Vagina (tissue), 2 donors: ENCODE data around the gene DNAH10. TPM values are rescaled to one million over a fixed set of nuclear protein-coding genes. Genes with fewer than 3 reads are reported as not detected.

Experiments
- DNase-seq, 2 donors: peaks; one replicate each; pipeline ENCODE4 v3.0.0-alpha.2; 2017; ENCODE audit errors: extremely low spot score in 2 of 2
- H3K27ac ChIP-seq: fragments of 200-600 bp; sonication (generic); one replicate; pipeline ENCODE4 v1.5.1; 2019
- H3K27me3 ChIP-seq: fragments of 200-600 bp; sonication (generic); one replicate; pipeline ENCODE4 v1.5.1; 2019
- H3K36me3 ChIP-seq, 2 donors: fragments of 200-600 bp; sonication (generic); one replicate each; pipeline ENCODE4 v1.5.1; 2017 to 2019
- H3K4me1 ChIP-seq: fragments of 200-600 bp; sonication (generic); one replicate; pipeline ENCODE4 v1.5.1; 2019
- H3K4me3 ChIP-seq, 2 donors: fragments of 200-600 bp; sonication (generic); 1 replicate in 1 of 2; 2 replicates in 1 of 2; pipeline ENCODE4 v1.5.1; 2016 to 2019
- H3K9me3 ChIP-seq: fragments of 200-600 bp; sonication (generic); one replicate; pipeline ENCODE4 v1.5.1; 2019
- POLR2A ChIP-seq, 2 donors: fragments of 450-650 bp; IDR thresholded peaks; one replicate each; pipeline ENCODE4 v1.6.1; 2017; ENCODE audit warnings: antibody characterized with exemption in 2 of 2, mild to moderate bottlenecking in 2 of 2, moderate library complexity in 2 of 2
- POLR2AphosphoS5 ChIP-seq, 2 donors: sonication (generic); formaldehyde crosslinking; IDR thresholded peaks; one replicate each; pipeline ENCODE4 v1.9.0; 2017; ENCODE audit warnings: antibody characterized with exemption in 2 of 2, mild to moderate bottlenecking in 2 of 2, low read depth in 1 of 2; ENCODE audit not compliant: insufficient read depth in 1 of 2
- intact Hi-C: fragments of 100-400 bp; cut with DNase I; formaldehyde crosslinking; loops from one replicate; pipeline ENCODE4 v1.15.1; 2023
- total RNA-seq: library from RNA; depleted of rRNA; stranded (reverse); fragments of >200 nt; gene quantifications from one replicate; pipeline ENCODE4 v1.2.3, GENCODE V29; 2016
- TF ChIP-seq, protein P1 (sequence below), 3 experiments: fragments of 450-650 bp in 2 of 3; fragments of 200-600 bp in 1 of 3; sonication (generic) in 1 of 3; IDR thresholded peaks; one replicate each; pipeline ENCODE4 v1.5.1; 2017 to 2019; ENCODE audit warnings: antibody characterized with exemption in 3 of 3, mild to moderate bottlenecking in 2 of 3, moderate library complexity in 2 of 3

The DNAH10 gene
- total RNA-seq, 1 donor from 2014 or later, result not detected

DNA sequence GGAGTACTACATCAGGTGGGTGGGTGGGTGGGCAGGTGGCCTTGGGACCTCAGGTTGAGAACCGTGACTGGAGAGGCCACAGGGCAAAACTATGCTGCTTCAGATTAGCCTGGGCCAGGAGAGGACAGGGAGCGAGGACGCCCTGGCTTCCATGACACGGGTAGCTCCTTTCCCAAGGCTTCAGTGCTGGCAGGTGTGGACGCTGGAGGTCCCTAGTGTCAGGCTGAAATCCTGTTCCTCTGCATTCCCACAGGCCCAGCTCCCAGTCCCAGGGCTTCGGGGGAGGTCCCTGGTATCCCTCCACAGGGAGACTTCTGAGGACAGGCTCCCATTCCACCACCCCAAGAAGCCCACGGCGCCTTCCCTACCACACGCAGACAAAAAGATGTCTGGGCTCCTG, 178.9 kb downstream of the DNAH10 start:
- TF ChIP-seq POLR2A (IDR thresholded peaks at IDR 0.05) (no peak), POLR2AphosphoS5 (IDR thresholded peaks at IDR 0.05; ENCODE audit: insufficient read depth in 1 of 2, low read depth in 1 of 2) (no peak)
- TF ChIP-seq, protein P1, sequence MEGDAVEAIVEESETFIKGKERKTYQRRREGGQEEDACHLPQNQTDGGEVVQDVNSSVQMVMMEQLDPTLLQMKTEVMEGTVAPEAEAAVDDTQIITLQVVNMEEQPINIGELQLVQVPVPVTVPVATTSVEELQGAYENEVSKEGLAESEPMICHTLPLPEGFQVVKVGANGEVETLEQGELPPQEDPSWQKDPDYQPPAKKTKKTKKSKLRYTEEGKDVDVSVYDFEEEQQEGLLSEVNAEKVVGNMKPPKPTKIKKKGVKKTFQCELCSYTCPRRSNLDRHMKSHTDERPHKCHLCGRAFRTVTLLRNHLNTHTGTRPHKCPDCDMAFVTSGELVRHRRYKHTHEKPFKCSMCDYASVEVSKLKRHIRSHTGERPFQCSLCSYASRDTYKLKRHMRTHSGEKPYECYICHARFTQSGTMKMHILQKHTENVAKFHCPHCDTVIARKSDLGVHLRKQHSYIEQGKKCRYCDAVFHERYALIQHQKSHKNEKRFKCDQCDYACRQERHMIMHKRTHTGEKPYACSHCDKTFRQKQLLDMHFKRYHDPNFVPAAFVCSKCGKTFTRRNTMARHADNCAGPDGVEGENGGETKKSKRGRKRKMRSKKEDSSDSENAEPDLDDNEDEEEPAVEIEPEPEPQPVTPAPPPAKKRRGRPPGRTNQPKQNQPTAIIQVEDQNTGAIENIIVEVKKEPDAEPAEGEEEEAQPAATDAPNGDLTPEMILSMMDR (IDR thresholded peaks at IDR 0.05), result no peak
- Histone ChIP-seq H3K27me3 (no peaks in the 10 kb centered on the region), H3K27ac (no peak overlapping the region), H3K36me3 (peaks cover 0 to 54% of the 10 kb centered on the region in 2 donors), H3K4me3 (no peak overlapping the region), H3K9me3 (no peaks in the 10 kb centered on the region), H3K4me1 (no peaks in the 10 kb centered on the region)
- DNase-seq, result no peak
- intact Hi-C loops, result no loop called here

- Histone ChIP-seq H3K27me3 (no peaks in the 10 kb centered on the region), H3K9me3 (no peaks in the 10 kb centered on the region), H3K4me3 (no peak overlapping the region), H3K4me1 (no peaks in the 10 kb centered on the region), H3K27ac (no peak overlapping the region), H3K36me3 (peaks cover 0 to 47% of the 10 kb centered on the region in 2 donors)
- intact Hi-C loops, result no loop called here
- no peak for DNase-seq
- TF ChIP-seq, protein P1 (IDR thresholded peaks at IDR 0.05), result no peak
- TF ChIP-seq POLR2A (IDR thresholded peaks at IDR 0.05), result no peak
- TF ChIP-seq POLR2AphosphoS5 (IDR thresholded peaks at IDR 0.05; ENCODE audit: insufficient read depth in 1 of 2, low read depth in 1 of 2), result no peak
Observed at GRCh38 chr12:123941624-123942237, 179.6 kb downstream of the DNAH10 start.

GRCh38 chr12:123942238-123942653, 180.1 kb downstream of the DNAH10 start:
- DNase-seq, result no peak
- TF ChIP-seq, protein P1 (IDR thresholded peaks at IDR 0.05), result no peak
- TF ChIP-seq POLR2A (IDR thresholded peaks at IDR 0.05) (no peak), POLR2AphosphoS5 (IDR thresholded peaks at IDR 0.05; ENCODE audit: insufficient read depth in 1 of 2, low read depth in 1 of 2) (no peak)
- Histone ChIP-seq H3K4me3 (no peak overlapping the region), H3K36me3 (peaks cover 0 to 42% of the 10 kb centered on the region in 2 donors), H3K27me3 (no peaks in the 10 kb centered on the region), H3K27ac (no peak overlapping the region), H3K4me1 (no peaks in the 10 kb centered on the region), H3K9me3 (no peaks in the 10 kb centered on the region)
- intact Hi-C loops, result no loop called here

- H3K9me3 ChIP-seq, result no peaks in the 10 kb centered on the region
- peaks cover 0 to 40% of the 10 kb centered on the region in 2 donors for H3K36me3 ChIP-seq
- H3K4me3 ChIP-seq, result no peak overlapping the region
- intact Hi-C loops, result no loop called here
- no peaks in the 10 kb centered on the region for H3K27me3 ChIP-seq
- no peaks in the 10 kb centered on the region for H3K4me1 ChIP-seq
- no peak for DNase-seq
- no peak overlapping the region for H3K27ac ChIP-seq
- no peak for TF ChIP-seq POLR2AphosphoS5 (IDR thresholded peaks at IDR 0.05; ENCODE audit: insufficient read depth in 1 of 2, low read depth in 1 of 2)
- TF ChIP-seq POLR2A (IDR thresholded peaks at IDR 0.05), result no peak
- TF ChIP-seq, protein P1 (IDR thresholded peaks at IDR 0.05), result no peak
Observed at GRCh38 chr12:123942911-123943648, 181.0 kb downstream of the DNAH10 start.

- Histone ChIP-seq H3K9me3 (no peaks in the 10 kb centered on the region), H3K36me3 (peaks cover 0 to 40% of the 10 kb centered on the region in 2 donors), H3K27me3 (no peaks in the 10 kb centered on the region), H3K4me1 (no peaks in the 10 kb centered on the region), H3K4me3 (no peak overlapping the region), H3K27ac (no peak overlapping the region)
- intact Hi-C loops, result no loop called here
- TF ChIP-seq POLR2AphosphoS5 (IDR thresholded peaks at IDR 0.05; ENCODE audit: insufficient read depth in 1 of 2, low read depth in 1 of 2) (no peak), POLR2A (IDR thresholded peaks at IDR 0.05) (no peak)
- TF ChIP-seq, protein P1 (IDR thresholded peaks at IDR 0.05), result no peak
- no peak for DNase-seq
Observed at GRCh38 chr12:123943816-123944215, 181.7 kb downstream of the DNAH10 start.
